ENCODE results near the gene ADSS1. TPM values are rescaled to one million over a fixed set of nuclear protein-coding genes. Genes with fewer than 3 reads are reported as not detected.
A peak's percentile ranks its signal among the peaks of the same experiment; 100 is the strongest.

Gene ADSS1
- total RNA-seq, 1 experiment from 2014 or later: 10.0 TPM

DNA sequence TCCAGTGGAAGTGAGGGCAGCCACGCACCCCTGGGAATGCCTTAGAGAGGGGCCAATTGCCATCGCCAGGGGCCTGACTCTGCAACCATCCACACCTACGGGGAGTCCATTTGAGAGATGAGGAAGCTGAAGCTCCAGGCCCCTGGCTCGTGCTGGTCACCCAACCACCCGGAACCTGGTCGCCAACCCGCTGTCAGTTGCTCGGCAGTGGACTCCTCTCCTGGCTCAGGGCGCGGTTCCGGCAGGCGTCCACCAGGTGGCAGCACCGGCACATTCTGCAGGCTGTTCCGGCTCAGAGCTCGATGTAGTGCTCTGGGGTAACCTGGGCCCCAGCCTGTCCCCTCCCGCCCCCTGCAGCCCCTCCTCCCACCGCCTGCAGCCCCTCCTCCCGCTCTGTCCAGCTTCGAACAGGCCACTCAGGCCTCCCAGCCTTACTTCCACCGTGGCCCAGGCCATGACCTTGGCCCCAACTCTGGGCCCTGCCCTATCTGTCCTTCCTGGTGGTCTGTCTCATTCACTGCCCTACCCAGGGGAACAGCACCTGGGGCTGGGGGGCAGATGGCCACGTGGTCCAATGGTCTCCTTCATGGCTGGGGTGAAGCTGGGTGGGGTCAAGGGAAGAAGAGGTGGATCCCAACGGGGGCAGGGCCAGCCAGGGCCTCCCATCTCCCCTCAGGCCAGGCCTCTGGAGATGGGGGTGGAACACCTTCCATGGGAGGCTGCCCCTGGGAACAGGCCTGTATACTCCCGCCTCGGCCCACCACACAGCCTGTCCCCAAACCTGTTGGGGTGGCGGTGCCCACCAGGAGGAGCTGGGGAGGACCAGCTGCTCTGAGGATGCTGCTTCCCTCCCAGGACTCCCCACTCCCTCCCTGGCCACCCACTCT lies 44.7 kb downstream of the ADSS1 start:
- H3K27ac Mint-ChIP-seq: peak overlapping the region; percentile 81
- POLR2A ChIA-PET: interaction anchor here (1.0 to 1.9 kb wide), 6 partner anchors 9 to 96 kb away, joined by 3 to 10 read pairs (median 4); partner anchors contain the start of genes CEP170B, SIVA1 and ZBTB42
- ATAC-seq (peak; percentile 86), DNase-seq (ENCODE audit: low spot score) (peak; percentile 99)
- peaks cover 17% of the 10 kb centered on the region for H3K9me3 Mint-ChIP-seq
- peaks cover 17% of the 10 kb centered on the region for H3K4me1 Mint-ChIP-seq
- peaks cover 34% of the 10 kb centered on the region for H3K36me3 Mint-ChIP-seq
- peak overlapping the region; percentile 56 for H3K4me3 Mint-ChIP-seq
- no peaks in the 10 kb centered on the region; the same call in 1 of the 2 replicates for H3K27me3 Mint-ChIP-seq (ENCODE audit: low read depth)
- CTCF ChIA-PET: interaction anchor here (0.5 to 1.9 kb wide), 63 partner anchors 9 to 998 kb away, joined by 3 to 164 read pairs (median 5); partner anchors contain the start of genes AKT1, CEP170B, SIVA1 and TMEM179
- TF ChIP-seq, protein P1, sequence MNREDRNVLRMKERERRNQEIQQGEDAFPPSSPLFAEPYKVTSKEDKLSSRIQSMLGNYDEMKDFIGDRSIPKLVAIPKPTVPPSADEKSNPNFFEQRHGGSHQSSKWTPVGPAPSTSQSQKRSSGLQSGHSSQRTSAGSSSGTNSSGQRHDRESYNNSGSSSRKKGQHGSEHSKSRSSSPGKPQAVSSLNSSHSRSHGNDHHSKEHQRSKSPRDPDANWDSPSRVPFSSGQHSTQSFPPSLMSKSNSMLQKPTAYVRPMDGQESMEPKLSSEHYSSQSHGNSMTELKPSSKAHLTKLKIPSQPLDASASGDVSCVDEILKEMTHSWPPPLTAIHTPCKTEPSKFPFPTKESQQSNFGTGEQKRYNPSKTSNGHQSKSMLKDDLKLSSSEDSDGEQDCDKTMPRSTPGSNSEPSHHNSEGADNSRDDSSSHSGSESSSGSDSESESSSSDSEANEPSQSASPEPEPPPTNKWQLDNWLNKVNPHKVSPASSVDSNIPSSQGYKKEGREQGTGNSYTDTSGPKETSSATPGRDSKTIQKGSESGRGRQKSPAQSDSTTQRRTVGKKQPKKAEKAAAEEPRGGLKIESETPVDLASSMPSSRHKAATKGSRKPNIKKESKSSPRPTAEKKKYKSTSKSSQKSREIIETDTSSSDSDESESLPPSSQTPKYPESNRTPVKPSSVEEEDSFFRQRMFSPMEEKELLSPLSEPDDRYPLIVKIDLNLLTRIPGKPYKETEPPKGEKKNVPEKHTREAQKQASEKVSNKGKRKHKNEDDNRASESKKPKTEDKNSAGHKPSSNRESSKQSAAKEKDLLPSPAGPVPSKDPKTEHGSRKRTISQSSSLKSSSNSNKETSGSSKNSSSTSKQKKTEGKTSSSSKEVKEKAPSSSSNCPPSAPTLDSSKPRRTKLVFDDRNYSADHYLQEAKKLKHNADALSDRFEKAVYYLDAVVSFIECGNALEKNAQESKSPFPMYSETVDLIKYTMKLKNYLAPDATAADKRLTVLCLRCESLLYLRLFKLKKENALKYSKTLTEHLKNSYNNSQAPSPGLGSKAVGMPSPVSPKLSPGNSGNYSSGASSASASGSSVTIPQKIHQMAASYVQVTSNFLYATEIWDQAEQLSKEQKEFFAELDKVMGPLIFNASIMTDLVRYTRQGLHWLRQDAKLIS (CRISPR knock-in tag; IDR thresholded peaks at IDR 0.05; ENCODE audit: borderline replicate concordance): no peak
- TF ChIP-seq ELF4 (CRISPR knock-in tag; IDR thresholded peaks at IDR 0.05; ENCODE audit: low read depth) (no peak), ZNF263 (CRISPR knock-in tag; IDR thresholded peaks at IDR 0.05; ENCODE audit: low read depth) (peak; percentile 50), MXD4 (CRISPR knock-in tag; IDR thresholded peaks at IDR 0.05; ENCODE audit: borderline replicate concordance) (no peak), GABPB1 (CRISPR knock-in tag; IDR thresholded peaks at IDR 0.05) (no peak), TP53 (CRISPR knock-in tag; IDR thresholded peaks at IDR 0.05) (no peak), CREM (CRISPR knock-in tag; IDR thresholded peaks at IDR 0.05) (no peak), RORB (CRISPR knock-in tag; IDR thresholded peaks at IDR 0.05) (no peak), ESRRA (CRISPR knock-in tag; IDR thresholded peaks at IDR 0.05; ENCODE audit: borderline replicate concordance) (no peak)
- TF ChIP-seq, protein P2, sequence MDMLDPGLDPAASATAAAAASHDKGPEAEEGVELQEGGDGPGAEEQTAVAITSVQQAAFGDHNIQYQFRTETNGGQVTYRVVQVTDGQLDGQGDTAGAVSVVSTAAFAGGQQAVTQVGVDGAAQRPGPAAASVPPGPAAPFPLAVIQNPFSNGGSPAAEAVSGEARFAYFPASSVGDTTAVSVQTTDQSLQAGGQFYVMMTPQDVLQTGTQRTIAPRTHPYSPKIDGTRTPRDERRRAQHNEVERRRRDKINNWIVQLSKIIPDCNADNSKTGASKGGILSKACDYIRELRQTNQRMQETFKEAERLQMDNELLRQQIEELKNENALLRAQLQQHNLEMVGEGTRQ (CRISPR knock-in tag; IDR thresholded peaks at IDR 0.05): peak; percentile 91
- TF ChIP-seq, protein P3, sequence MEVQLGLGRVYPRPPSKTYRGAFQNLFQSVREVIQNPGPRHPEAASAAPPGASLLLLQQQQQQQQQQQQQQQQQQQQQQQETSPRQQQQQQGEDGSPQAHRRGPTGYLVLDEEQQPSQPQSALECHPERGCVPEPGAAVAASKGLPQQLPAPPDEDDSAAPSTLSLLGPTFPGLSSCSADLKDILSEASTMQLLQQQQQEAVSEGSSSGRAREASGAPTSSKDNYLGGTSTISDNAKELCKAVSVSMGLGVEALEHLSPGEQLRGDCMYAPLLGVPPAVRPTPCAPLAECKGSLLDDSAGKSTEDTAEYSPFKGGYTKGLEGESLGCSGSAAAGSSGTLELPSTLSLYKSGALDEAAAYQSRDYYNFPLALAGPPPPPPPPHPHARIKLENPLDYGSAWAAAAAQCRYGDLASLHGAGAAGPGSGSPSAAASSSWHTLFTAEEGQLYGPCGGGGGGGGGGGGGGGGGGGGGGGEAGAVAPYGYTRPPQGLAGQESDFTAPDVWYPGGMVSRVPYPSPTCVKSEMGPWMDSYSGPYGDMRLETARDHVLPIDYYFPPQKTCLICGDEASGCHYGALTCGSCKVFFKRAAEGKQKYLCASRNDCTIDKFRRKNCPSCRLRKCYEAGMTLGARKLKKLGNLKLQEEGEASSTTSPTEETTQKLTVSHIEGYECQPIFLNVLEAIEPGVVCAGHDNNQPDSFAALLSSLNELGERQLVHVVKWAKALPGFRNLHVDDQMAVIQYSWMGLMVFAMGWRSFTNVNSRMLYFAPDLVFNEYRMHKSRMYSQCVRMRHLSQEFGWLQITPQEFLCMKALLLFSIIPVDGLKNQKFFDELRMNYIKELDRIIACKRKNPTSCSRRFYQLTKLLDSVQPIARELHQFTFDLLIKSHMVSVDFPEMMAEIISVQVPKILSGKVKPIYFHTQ (CRISPR knock-in tag; IDR thresholded peaks at IDR 0.05): no peak
- TF ChIP-seq, protein P4, sequence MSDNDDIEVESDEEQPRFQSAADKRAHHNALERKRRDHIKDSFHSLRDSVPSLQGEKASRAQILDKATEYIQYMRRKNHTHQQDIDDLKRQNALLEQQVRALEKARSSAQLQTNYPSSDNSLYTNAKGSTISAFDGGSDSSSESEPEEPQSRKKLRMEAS (CRISPR knock-in tag; IDR thresholded peaks at IDR 0.05): peak; percentile 85
- TF ChIP-seq, protein P5, sequence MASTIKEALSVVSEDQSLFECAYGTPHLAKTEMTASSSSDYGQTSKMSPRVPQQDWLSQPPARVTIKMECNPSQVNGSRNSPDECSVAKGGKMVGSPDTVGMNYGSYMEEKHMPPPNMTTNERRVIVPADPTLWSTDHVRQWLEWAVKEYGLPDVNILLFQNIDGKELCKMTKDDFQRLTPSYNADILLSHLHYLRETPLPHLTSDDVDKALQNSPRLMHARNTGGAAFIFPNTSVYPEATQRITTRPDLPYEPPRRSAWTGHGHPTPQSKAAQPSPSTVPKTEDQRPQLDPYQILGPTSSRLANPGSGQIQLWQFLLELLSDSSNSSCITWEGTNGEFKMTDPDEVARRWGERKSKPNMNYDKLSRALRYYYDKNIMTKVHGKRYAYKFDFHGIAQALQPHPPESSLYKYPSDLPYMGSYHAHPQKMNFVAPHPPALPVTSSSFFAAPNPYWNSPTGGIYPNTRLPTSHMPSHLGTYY (CRISPR knock-in tag; IDR thresholded peaks at IDR 0.05): no peak
- TF ChIP-seq, protein P6, sequence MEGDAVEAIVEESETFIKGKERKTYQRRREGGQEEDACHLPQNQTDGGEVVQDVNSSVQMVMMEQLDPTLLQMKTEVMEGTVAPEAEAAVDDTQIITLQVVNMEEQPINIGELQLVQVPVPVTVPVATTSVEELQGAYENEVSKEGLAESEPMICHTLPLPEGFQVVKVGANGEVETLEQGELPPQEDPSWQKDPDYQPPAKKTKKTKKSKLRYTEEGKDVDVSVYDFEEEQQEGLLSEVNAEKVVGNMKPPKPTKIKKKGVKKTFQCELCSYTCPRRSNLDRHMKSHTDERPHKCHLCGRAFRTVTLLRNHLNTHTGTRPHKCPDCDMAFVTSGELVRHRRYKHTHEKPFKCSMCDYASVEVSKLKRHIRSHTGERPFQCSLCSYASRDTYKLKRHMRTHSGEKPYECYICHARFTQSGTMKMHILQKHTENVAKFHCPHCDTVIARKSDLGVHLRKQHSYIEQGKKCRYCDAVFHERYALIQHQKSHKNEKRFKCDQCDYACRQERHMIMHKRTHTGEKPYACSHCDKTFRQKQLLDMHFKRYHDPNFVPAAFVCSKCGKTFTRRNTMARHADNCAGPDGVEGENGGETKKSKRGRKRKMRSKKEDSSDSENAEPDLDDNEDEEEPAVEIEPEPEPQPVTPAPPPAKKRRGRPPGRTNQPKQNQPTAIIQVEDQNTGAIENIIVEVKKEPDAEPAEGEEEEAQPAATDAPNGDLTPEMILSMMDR (IDR thresholded peaks at IDR 0.05): peak; percentile 90
- TF ChIP-seq, protein P7, sequence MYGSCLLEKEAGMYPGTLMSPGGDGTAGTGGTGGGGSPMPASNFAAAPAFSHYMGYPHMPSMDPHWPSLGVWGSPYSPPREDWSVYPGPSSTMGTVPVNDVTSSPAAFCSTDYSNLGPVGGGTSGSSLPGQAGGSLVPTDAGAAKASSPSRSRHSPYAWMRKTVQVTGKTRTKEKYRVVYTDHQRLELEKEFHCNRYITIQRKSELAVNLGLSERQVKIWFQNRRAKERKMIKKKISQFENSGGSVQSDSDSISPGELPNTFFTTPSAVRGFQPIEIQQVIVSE (CRISPR knock-in tag; IDR thresholded peaks at IDR 0.05; ENCODE audit: borderline replicate concordance): no peak
- TF ChIP-seq, protein P8, sequence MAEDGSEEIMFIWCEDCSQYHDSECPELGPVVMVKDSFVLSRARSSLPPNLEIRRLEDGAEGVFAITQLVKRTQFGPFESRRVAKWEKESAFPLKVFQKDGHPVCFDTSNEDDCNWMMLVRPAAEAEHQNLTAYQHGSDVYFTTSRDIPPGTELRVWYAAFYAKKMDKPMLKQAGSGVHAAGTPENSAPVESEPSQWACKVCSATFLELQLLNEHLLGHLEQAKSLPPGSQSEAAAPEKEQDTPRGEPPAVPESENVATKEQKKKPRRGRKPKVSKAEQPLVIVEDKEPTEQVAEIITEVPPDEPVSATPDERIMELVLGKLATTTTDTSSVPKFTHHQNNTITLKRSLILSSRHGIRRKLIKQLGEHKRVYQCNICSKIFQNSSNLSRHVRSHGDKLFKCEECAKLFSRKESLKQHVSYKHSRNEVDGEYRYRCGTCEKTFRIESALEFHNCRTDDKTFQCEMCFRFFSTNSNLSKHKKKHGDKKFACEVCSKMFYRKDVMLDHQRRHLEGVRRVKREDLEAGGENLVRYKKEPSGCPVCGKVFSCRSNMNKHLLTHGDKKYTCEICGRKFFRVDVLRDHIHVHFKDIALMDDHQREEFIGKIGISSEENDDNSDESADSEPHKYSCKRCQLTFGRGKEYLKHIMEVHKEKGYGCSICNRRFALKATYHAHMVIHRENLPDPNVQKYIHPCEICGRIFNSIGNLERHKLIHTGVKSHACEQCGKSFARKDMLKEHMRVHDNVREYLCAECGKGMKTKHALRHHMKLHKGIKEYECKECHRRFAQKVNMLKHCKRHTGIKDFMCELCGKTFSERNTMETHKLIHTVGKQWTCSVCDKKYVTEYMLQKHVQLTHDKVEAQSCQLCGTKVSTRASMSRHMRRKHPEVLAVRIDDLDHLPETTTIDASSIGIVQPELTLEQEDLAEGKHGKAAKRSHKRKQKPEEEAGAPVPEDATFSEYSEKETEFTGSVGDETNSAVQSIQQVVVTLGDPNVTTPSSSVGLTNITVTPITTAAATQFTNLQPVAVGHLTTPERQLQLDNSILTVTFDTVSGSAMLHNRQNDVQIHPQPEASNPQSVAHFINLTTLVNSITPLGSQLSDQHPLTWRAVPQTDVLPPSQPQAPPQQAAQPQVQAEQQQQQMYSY (CRISPR knock-in tag; IDR thresholded peaks at IDR 0.05): no peak
